CD14-positive monocyte (primary cell): ENCODE data around the gene MYZAP. TPM values are rescaled to one million over a fixed set of nuclear protein-coding genes. Genes with fewer than 3 reads are reported as not detected.

ENCODE experiments used
- DNase-seq, 3 donors: peaks; one replicate each; pipeline ENCODE4 v3.0.0-alpha.2; 2011 to 2022
- H2AFZ ChIP-seq: 2 replicates; pipeline ENCODE4 v1.6.0; 2012; ENCODE audit warnings: mild to moderate bottlenecking, low read depth, low read length, inconsistent platforms; ENCODE audit not compliant: insufficient read depth, poor library complexity, severe bottlenecking
- H3K27ac ChIP-seq, 2 donors: 1 replicate in 1 of 2; 2 replicates in 1 of 2; pipeline ENCODE4 v1.5.1; 2012 to 2013; ENCODE audit warnings: low read length in 2 of 2, control low read depth in 1 of 2, inconsistent platforms in 1 of 2, low read depth in 1 of 2, mild to moderate bottlenecking in 1 of 2
- H3K27me3 ChIP-seq, 2 donors: one replicate each; pipeline versions ENCODE4 v1.6.0 to v1.6.1; 2011 to 2013; ENCODE audit warnings: low read length in 2 of 2; ENCODE audit not compliant: control insufficient read depth in 2 of 2, insufficient read depth in 2 of 2
- H3K36me3 ChIP-seq, 2 donors: replicated peaks in 1 of 2; 1 replicate in 1 of 2; 2 replicates in 1 of 2; pipeline versions ENCODE4 v1.5.1 to v1.6.1; 2012 to 2013; ENCODE audit warnings: low read length in 2 of 2, control low read depth in 1 of 2, inconsistent platforms in 1 of 2, mild to moderate bottlenecking in 1 of 2; ENCODE audit not compliant: insufficient read depth in 2 of 2, control insufficient read depth in 1 of 2
- H3K4me1 ChIP-seq, 2 donors: 1 replicate in 1 of 2; 2 replicates in 1 of 2; pipeline versions ENCODE4 v1.5.1 to v1.6.1; 2012 to 2013; ENCODE audit warnings: low read length in 2 of 2, control low read depth in 1 of 2, inconsistent platforms in 1 of 2, mild to moderate bottlenecking in 1 of 2, moderate library complexity in 1 of 2; ENCODE audit not compliant: insufficient read depth in 2 of 2, control insufficient read depth in 1 of 2
- H3K4me2 ChIP-seq: replicated peaks from 2 replicates; pipeline ENCODE3; 2012; ENCODE audit warnings: low read length, moderate library complexity, mild to moderate bottlenecking; ENCODE audit not compliant: poor library complexity, severe bottlenecking; ENCODE audit errors: extremely low read depth
- H3K4me3 ChIP-seq, 3 experiments: fragments of 200-600 bp in 1 of 3; sonication (generic) in 1 of 3; replicated peaks in 1 of 3; 1 replicate in 2 of 3; 2 replicates in 1 of 3; pipeline ENCODE4 v1.5.1; 2011 to 2013; ENCODE audit warnings: low read length in 3 of 3, mild to moderate bottlenecking in 3 of 3, control low read depth in 2 of 3, low read depth in 2 of 3, inconsistent platforms in 1 of 3, moderate library complexity in 1 of 3
- H3K79me2 ChIP-seq: 2 replicates; pipeline ENCODE4 v1.6.0; 2012; ENCODE audit warnings: mild to moderate bottlenecking, control low read depth, inconsistent platforms, low read length, moderate library complexity; ENCODE audit not compliant: insufficient read depth
- H3K9ac ChIP-seq: 2 replicates; pipeline ENCODE4 v1.6.0; 2017; ENCODE audit warnings: low read length, mild to moderate bottlenecking; ENCODE audit not compliant: insufficient read depth, poor library complexity, severe bottlenecking
- H3K9me3 ChIP-seq, 2 donors: replicated peaks in 1 of 2; 1 replicate in 1 of 2; 2 replicates in 1 of 2; pipeline versions ENCODE4 v1.5.1 to v1.6.1; 2012 to 2013; ENCODE audit warnings: low read length in 2 of 2, control low read depth in 1 of 2; ENCODE audit not compliant: control insufficient read depth in 1 of 2, insufficient read depth in 1 of 2
- H4K20me1 ChIP-seq: 2 replicates; pipeline ENCODE4 v1.6.0; 2012; ENCODE audit warnings: mild to moderate bottlenecking, low read length, control low read depth, moderate library complexity; ENCODE audit not compliant: insufficient read depth
- H3K27ac Mint-ChIP-seq, 7 donors: one replicate each; pipeline ENCODE4 v1.8.0; 2020; ENCODE audit warnings: mild to moderate bottlenecking in 7 of 7, mixed read lengths in 7 of 7, moderate library complexity in 6 of 7, inconsistent platforms in 2 of 7
- H3K27me3 Mint-ChIP-seq, 3 donors: one replicate each; pipeline ENCODE4 v1.8.0; 2021 to 2022; ENCODE audit warnings: low read depth in 3 of 3, mild to moderate bottlenecking in 3 of 3, mixed read lengths in 3 of 3, moderate library complexity in 3 of 3, inconsistent platforms in 1 of 3
- H3K36me3 Mint-ChIP-seq, 2 donors: one replicate each; pipeline ENCODE4 v1.8.0; 2020; ENCODE audit warnings: mixed read lengths in 2 of 2, inconsistent platforms in 1 of 2, mild to moderate bottlenecking in 1 of 2
- H3K4me1 Mint-ChIP-seq: one replicate; pipeline ENCODE4 v1.8.0; 2020; ENCODE audit warnings: mild to moderate bottlenecking, mixed read lengths
- H3K4me3 Mint-ChIP-seq, 2 donors: one replicate each; pipeline ENCODE4 v1.8.0; 2020; ENCODE audit warnings: mild to moderate bottlenecking in 2 of 2, mixed read lengths in 2 of 2, moderate library complexity in 1 of 2
- H3K9me3 Mint-ChIP-seq, 7 donors: one replicate each; pipeline ENCODE4 v1.8.0; 2020 to 2022; ENCODE audit warnings: mixed read lengths in 7 of 7, mild to moderate bottlenecking in 6 of 7, moderate library complexity in 6 of 7, inconsistent platforms in 2 of 7
- CTCF ChIP-seq: fragments of 200-600 bp; IDR thresholded peaks from one replicate; pipeline ENCODE4 v1.8.0; 2022; ENCODE audit warnings: antibody characterized with exemption, mild to moderate bottlenecking
- WGBS: methylation state at CpG from one replicate; pipeline ENCODE4 v1.1.5; 2013; ENCODE audit warnings: missing lambda C conversion rate; ENCODE audit not compliant: insufficient coverage; 5-methylcytosine and 5-hydroxymethylcytosine counted together
- intact Hi-C, 2 donors: fragments of 100-400 bp; cut with micrococcal nuclease; formaldehyde crosslinking; loops; one replicate each; pipeline versions ENCODE4 v1.15.0 to v1.15.1; 2023
- polyA plus RNA-seq, 3 donors: library from polyadenylated mRNA; depleted of rRNA in 1 of 3; unstranded in 2 of 3; stranded (reverse) in 1 of 3; fragments of 300-500 nt in 2 of 3; fragments of >200 nt in 1 of 3; fragmentation: Illumina TruSeq in 2 of 3; gene quantifications; 1 replicate in 2 of 3; 2 replicates in 1 of 3; pipeline ENCODE4 v1.2.3, GENCODE V29; 2012 to 2021

The MYZAP gene
- polyA plus RNA-seq, 3 donors, result 0.12 to 0.13 TPM; not detected in 1

GRCh38 chr15:57573151-57573550 lies 18.6 kb upstream of the MYZAP start:
- Mint-ChIP-seq H3K27ac (no peak overlapping the region), H3K36me3 (no peaks in the 10 kb centered on the region), H3K4me1 (peaks cover 8% of the 10 kb centered on the region), H3K27me3 (peaks cover 1 to 3% (median 2%) of the 10 kb centered on the region in 3 donors), H3K4me3 (no peak overlapping the region), H3K9me3 (peaks cover 0 to 4% (median 0%) of the 10 kb centered on the region in 7 donors)
- no peaks in the 10 kb centered on the region for H3K9me3 ChIP-seq
- no peaks in the 10 kb centered on the region for H3K79me2 ChIP-seq
- H3K9ac ChIP-seq, result no peak overlapping the region
- no peak overlapping the region for H2AFZ ChIP-seq
- no peaks in the 10 kb centered on the region for H3K36me3 ChIP-seq
- no peak overlapping the region for H3K4me3 ChIP-seq
- DNase-seq, result no peak
- H4K20me1 ChIP-seq, result no peaks in the 10 kb centered on the region
- no peaks in the 10 kb centered on the region for H3K27me3 ChIP-seq
- intact Hi-C loops, result no loop called here
- H3K4me1 ChIP-seq, result no peaks in the 10 kb centered on the region
- no peak overlapping the region for H3K4me2 ChIP-seq
- WGBS, result no CpG with 5 or more reads among the region's 4 CpGs
- no peak for TF ChIP-seq CTCF
- H3K27ac ChIP-seq, result no peak overlapping the region

- WGBS, result 93% methylated on average over 2 of the region's 5 CpGs
- peaks cover 0 to 4% (median 0%) of the 10 kb centered on the region in 7 donors for H3K9me3 Mint-ChIP-seq
- no peaks in the 10 kb centered on the region for H3K79me2 ChIP-seq
- no peak overlapping the region for H3K27ac ChIP-seq
- no peak overlapping the region for H3K27ac Mint-ChIP-seq
- H3K4me3 Mint-ChIP-seq, result no peak overlapping the region
- H4K20me1 ChIP-seq, result no peaks in the 10 kb centered on the region
- H3K4me2 ChIP-seq, result no peak overlapping the region
- DNase-seq, result no peak
- H3K4me1 ChIP-seq, result no peaks in the 10 kb centered on the region
- H3K27me3 ChIP-seq, result no peaks in the 10 kb centered on the region
- no peaks in the 10 kb centered on the region for H3K36me3 Mint-ChIP-seq
- H3K9ac ChIP-seq, result no peak overlapping the region
- TF ChIP-seq CTCF, result no peak
- peaks cover 0 to 11% (median 3%) of the 10 kb centered on the region in 3 donors for H3K27me3 Mint-ChIP-seq
- no peaks in the 10 kb centered on the region for H3K36me3 ChIP-seq
- no peak overlapping the region for H2AFZ ChIP-seq
- intact Hi-C loops, result no loop called here
- H3K9me3 ChIP-seq, result no peaks in the 10 kb centered on the region
- no peak overlapping the region for H3K4me3 ChIP-seq
- peaks cover 10% of the 10 kb centered on the region for H3K4me1 Mint-ChIP-seq
Observed at GRCh38 chr15:57575363-57575762, 16.3 kb upstream of the MYZAP start.
